GM19463 (cell line): ENCODE measurements around the gene BAMBI.
A peak's percentile ranks its signal among the peaks of the same experiment; 100 is the strongest.

ENCODE experiments used
- ATAC-seq: cut with Tn5 transposase; IDR thresholded peaks from one replicate; pipeline ENCODE4 v1.9.1; 2021; ENCODE audit warnings: mild to moderate bottlenecking, moderate library complexity; ENCODE audit not compliant: unreplicated experiment

Gene BAMBI

GRCh38 chr10:28674782-28675181 is 2.5 kb upstream of the BAMBI start:
- no peak for ATAC-seq

DNA sequence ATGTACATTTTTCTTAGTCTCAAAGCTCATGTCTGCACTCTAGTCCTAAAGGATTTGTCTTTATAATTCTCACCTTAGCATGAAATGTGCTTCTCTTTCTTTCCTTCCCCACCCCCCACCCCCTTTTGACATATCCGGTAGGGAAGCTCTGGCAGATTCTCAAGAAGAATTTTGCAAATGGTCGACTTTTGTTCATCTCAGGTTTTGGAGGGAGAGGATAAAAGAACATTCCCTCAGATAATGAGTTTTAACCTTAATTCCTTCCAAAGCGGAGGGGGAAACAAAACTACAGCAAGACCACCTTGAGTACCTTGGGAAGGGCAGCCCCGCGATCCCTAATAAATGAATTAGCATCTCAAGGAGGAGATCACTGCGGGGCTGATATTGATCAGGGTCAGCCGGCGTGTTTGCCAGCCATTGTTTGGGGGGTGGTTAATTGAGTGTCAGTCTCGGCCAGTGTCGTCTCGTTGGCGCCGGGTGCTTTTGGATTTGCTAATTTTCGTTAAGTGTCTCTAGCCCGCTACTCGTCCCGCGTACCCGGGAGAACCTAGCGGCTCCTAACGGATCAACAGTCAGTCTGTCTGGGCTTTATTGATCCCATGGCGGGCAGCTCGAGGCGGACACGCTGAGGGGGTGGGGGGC is 874 bp upstream of the BAMBI start:
- no peak for ATAC-seq

DNA sequence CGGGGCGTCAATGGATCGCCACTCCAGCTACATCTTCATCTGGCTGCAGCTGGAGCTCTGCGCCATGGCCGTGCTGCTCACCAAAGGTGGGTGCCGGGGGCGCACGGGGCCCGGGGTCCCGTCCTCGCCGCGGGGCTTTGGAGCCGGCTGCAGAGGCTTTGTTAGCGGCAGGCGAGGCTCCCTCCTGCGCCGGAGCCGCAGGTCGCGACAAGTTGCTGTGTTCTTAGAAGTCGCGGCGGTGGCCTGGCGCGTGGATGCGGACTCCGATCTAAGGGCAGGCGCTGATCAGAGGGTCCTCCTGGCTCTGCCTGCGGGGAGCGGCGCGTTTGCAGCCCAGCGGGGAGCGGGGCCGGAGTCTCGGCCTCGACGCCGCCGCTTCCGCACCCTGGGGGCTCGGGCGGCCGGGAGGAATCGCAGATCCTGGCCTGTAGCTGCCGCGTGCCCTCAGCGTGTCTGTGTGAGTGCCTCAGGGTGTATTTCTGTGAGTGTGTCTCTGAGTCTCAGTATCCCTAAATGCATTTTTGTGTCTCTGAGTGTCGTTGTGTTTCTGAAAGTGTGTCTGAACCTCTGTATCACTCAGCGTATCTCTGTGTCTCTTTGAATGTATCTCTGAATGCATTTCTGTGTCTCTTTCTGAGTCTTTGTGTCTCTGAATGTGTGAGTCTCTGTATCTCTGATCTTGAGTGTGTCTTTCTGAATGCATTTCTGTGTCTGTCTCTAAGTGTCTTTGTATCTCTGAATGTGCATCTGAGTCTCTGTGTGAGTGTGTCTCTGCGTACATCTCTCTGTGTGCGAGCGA is 766 bp downstream of the BAMBI start:
- peak; percentile 5 for ATAC-seq

GRCh38 chr10:28678687-28679457 is 1.6 kb downstream of the BAMBI start:
- no peak for ATAC-seq

- no peak for ATAC-seq
Measured at GRCh38 chr10:28679581-28680357, 2.4 kb downstream of the BAMBI start.

DNA sequence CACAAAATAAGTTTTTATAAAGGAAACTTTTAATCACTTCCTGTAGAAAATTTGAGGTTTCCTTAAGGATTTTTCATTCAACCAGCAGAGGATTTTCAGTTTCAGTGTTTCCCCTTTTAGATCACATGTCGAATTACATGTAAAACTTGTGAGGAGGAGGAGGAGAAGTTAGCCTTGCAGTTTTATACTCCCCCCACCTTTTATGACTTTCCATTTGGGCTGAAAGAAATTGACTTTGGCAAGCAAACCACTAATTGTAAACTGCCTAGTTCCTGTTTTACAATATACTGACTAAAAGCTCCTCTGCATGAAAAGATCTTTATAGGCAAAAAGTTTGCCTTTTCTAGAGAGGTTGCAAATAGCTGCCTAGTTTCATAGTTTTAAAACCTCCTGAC is 3.0 kb downstream of the BAMBI start:
- ATAC-seq: no peak

- ATAC-seq: no peak
Measured at GRCh38 chr10:28681291-28681763, 4.0 kb downstream of the BAMBI start.

GRCh38 chr10:28681928-28682750 is 4.8 kb downstream of the BAMBI start:
- ATAC-seq: no peak

DNA sequence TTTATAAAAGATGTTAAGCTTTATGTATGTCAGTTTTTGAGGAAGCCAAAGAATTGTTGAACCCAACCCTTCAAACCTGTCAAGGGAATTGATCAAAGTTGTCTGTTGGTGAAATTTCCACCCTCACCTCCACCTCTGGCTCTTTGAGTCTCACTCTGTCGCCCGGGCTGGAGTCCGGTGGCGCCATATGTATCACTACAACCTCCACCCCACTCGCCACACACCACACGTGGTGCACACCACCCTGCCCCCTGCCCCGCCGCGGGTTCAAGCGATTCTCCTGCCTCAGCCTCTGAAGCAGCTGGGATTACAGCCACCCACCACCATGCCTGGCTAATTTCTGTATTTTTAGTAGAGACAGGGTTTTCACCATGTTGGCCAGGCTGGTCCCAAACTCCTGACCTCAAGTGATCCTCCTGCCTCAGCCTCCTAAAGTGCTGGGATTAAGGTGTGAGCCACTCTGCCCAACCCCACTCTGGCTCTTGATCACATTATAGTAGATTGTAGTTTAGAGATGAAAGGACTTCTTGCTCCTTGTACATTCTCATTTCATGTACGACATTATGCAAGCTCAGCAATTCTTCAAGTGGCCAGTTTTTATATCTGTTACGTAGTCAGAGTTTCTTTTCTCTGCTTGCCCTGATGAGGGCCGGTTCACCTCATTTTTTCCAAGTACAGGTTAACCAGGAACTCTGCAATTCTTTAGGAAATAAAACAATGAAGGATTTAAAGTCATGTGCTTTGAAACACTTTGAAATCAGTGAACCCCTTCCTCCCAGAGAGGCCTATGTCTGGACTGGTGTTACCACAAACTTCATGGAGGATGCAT is 7.0 kb downstream of the BAMBI start:
- no peak for ATAC-seq

- no peak for ATAC-seq
Measured at GRCh38 chr10:28684986-28685580, 7.8 kb downstream of the BAMBI start.

- ATAC-seq: no peak
Measured at GRCh38 chr10:28685717-28686116, 8.4 kb downstream of the BAMBI start.

DNA sequence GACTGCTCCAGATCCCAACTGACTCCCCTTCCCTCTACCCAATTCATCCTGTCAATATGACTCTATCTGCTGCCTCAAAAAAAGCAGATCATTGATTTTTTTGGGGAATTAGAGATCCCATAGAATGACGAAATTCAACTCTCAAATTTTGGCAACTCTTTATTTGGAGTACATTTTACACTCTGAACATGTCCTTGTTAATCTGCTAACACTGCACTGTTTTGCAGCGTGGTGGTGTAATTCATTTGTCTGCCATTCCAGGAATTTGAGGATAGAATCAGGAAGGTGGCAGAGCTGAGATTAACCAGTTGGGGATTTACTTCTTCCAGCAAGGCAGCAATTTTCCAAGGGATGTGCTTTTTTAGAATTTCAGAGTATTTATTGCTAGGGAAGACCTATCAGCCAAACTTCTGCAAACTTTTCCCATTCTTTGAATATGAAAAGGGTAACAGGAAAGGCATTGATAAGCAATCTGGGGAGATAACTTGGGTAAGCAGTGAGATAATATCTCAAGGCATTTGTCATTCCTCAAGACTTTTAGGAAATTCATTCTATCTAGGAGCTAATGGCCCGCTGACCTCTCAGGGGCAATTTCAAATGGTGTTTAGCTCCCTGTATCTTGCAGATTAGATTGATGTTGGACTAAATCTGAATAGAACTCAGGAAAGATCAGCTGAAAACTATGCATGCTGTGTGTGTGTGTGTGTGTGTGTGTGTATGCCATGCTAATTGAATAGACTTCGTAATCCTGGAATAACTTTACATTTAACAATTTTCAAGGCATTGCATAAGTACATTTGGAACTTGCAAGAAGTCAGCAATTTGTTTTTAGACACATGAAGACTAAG is 9.7 kb downstream of the BAMBI start:
- no peak for ATAC-seq

GRCh38 chr10:28687683-28688001 is 10.3 kb downstream of the BAMBI start:
- no peak for ATAC-seq

DNA sequence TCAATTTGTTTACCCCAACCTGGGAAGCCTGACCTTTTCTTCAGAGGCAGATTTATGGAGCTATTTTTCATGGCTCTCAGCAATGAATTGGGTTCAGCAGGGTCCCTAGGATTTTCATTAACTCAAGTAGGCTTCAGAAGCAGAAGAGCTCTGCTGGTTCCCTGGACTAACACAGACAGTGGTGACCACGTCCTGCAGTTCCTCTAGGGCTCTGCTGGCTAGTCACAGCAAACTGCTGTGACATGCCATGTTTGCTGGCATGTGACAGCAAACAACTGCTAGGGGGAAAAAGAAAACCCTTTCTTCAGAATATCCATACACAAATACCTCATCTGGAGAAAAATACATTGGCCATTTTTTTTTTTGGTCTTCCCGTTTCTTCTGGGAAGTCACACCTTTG is 13.2 kb downstream of the BAMBI start:
- ATAC-seq: no peak

GRCh38 chr10:28691187-28691694 is 13.9 kb downstream of the BAMBI start:
- no peak for ATAC-seq

GRCh38 chr10:28692050-28692449 is 14.7 kb downstream of the BAMBI start:
- no peak for ATAC-seq

GRCh38 chr10:28694530-28694929 is 17.2 kb downstream of the BAMBI start:
- no peak for ATAC-seq

- no peak for ATAC-seq
Measured at GRCh38 chr10:28698075-28698474, 20.8 kb downstream of the BAMBI start.
